Lower leg skin (tissue), 3 donors: ENCODE data around the gene SLC17A8.

Experiments
- POLR2A ChIP-seq, 2 donors: fragments of 450-650 bp; IDR thresholded peaks; one replicate each; pipeline ENCODE4 v1.6.1; 2016 to 2017; ENCODE audit warnings: antibody characterized with exemption in 2 of 2, mild to moderate bottlenecking in 1 of 2, moderate library complexity in 1 of 2
- TF ChIP-seq, protein P1 (sequence below), 3 donors: fragments of 450-650 bp; IDR thresholded peaks; one replicate each; pipeline ENCODE4 v1.5.1; 2016; ENCODE audit warnings: antibody characterized with exemption in 3 of 3, mild to moderate bottlenecking in 3 of 3, moderate library complexity in 2 of 3

DNA sequence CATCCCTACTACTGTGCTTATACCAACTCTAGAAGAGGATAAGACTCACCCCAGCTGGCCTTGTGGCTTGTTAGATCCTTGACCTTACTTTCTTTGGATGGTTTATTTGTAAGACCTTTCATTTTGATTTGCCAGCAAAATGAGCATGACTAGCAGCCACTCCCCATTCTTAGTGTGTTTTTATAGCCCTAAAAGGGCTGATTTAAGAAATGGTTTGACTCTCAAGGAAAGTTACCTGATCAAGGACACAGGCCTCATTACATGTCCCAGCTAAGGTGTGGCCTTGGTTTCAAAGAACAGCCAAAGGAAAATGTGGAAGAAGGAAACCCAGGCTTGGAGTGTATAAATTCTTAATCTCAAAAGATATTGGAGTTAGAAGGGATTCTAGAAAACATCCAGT, 41.4 kb downstream of the SLC17A8 start:
- no peak for TF ChIP-seq POLR2A (IDR thresholded peaks at IDR 0.05)
- TF ChIP-seq, protein P1, sequence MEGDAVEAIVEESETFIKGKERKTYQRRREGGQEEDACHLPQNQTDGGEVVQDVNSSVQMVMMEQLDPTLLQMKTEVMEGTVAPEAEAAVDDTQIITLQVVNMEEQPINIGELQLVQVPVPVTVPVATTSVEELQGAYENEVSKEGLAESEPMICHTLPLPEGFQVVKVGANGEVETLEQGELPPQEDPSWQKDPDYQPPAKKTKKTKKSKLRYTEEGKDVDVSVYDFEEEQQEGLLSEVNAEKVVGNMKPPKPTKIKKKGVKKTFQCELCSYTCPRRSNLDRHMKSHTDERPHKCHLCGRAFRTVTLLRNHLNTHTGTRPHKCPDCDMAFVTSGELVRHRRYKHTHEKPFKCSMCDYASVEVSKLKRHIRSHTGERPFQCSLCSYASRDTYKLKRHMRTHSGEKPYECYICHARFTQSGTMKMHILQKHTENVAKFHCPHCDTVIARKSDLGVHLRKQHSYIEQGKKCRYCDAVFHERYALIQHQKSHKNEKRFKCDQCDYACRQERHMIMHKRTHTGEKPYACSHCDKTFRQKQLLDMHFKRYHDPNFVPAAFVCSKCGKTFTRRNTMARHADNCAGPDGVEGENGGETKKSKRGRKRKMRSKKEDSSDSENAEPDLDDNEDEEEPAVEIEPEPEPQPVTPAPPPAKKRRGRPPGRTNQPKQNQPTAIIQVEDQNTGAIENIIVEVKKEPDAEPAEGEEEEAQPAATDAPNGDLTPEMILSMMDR (IDR thresholded peaks at IDR 0.05): no peak
